HL-60 (cell line): ENCODE data around the gene CHAD.

Source experiments
- CTCF ChIP-seq: IDR thresholded peaks from one replicate; pipeline ENCODE4 v1.5.1; 2011; ENCODE audit warnings: low read length, control low read depth, inconsistent platforms; ENCODE audit not compliant: insufficient read depth
- POLR2AphosphoS5 ChIP-seq: IDR thresholded peaks from 2 replicates; pipeline ENCODE4 v1.6.1; 2012; ENCODE audit warnings: low read depth
- REST ChIP-seq: IDR thresholded peaks from 2 replicates; pipeline ENCODE4 v1.6.1; 2012; ENCODE audit warnings: low read depth; ENCODE audit not compliant: insufficient replicate concordance
- SPI1 ChIP-seq: IDR thresholded peaks from 2 replicates; pipeline ENCODE4 v1.6.1; 2012; ENCODE audit warnings: low read depth, mild to moderate bottlenecking, borderline replicate concordance

GRCh38 chr17:50482516-50482915 lies 13.8 kb upstream of the CHAD start:
- TF ChIP-seq CTCF (peak; percentile 76), REST (no peak), SPI1 (no peak), POLR2AphosphoS5 (no peak)
